Psoas muscle (tissue), 8 donors: ENCODE measurements around the gene ADAMTS4. TPM values are rescaled to one million over a fixed set of nuclear protein-coding genes. Genes with fewer than 3 reads are reported as not detected.
A peak's percentile ranks its signal among the peaks of the same experiment; 100 is the strongest.

ENCODE experiments used
- ATAC-seq, 4 donors: fragments of 200-7000 bp; cut with Tn5 transposase; one replicate each; pipeline ENCODE4 v1.9.1; 2020; ENCODE audit warnings: moderate library complexity in 3 of 4, mild to moderate bottlenecking in 2 of 4
- DNase-seq, 2 donors: peaks; one replicate each; pipeline ENCODE4 v3.0.0-alpha.2; 2020
- H3K27ac ChIP-seq: fragments of 200-600 bp; one replicate; pipeline ENCODE4 v1.8.0; 2022
- H3K27me3 ChIP-seq, 3 donors: fragments of 200-600 bp in 1 of 3; one replicate each; pipeline versions ENCODE4 v1.6.1 to v1.8.0; 2013 to 2022; ENCODE audit warnings: low read length in 2 of 3, mild to moderate bottlenecking in 2 of 3, moderate library complexity in 1 of 3; ENCODE audit not compliant: insufficient read depth in 3 of 3
- H3K36me3 ChIP-seq, 2 donors: fragments of 200-600 bp in 1 of 2; one replicate each; pipeline versions ENCODE4 v1.6.1 to v1.8.0; 2013 to 2022; ENCODE audit warnings: low read depth in 1 of 2, mild to moderate bottlenecking in 1 of 2, moderate library complexity in 1 of 2; ENCODE audit not compliant: insufficient read depth in 1 of 2
- H3K4me1 ChIP-seq: fragments of 200-600 bp; one replicate; pipeline ENCODE4 v1.8.0; 2022
- H3K4me3 ChIP-seq: fragments of 200-600 bp; one replicate; pipeline ENCODE4 v1.8.0; 2022; ENCODE audit warnings: mild to moderate bottlenecking
- H3K9me3 ChIP-seq: fragments of 200-600 bp; one replicate; pipeline ENCODE4 v1.8.0; 2022
- WGBS, 3 donors: extraction: QIAGEN DNeasy Blood & Tissue Kit; methylation state at CpG; one replicate each; pipeline versions ENCODE4 v1.1.6 to v1.1.7; 2013; 5-methylcytosine and 5-hydroxymethylcytosine counted together
- intact Hi-C, 2 donors: fragments of 100-400 bp; cut with DNase I; formaldehyde crosslinking; loops; one replicate each; pipeline versions ENCODE4 v1.11.0 to v1.14.2; 2022
- polyA plus RNA-seq, 3 donors: library from polyadenylated mRNA; stranded (reverse); fragments of 200-250 nt; gene quantifications; one replicate each; pipeline ENCODE4 v1.2.3, GENCODE V29; 2013
- total RNA-seq, 4 donors: library from RNA; stranded (reverse); fragmentation: NEBNext Ultra II Directional in 2 of 4; extraction: Animal tissue kit (Norgen Biotek cat#: 25700) in 2 of 4; gene quantifications; one replicate each; pipeline versions ENCODE4 v1.2.1 to v1.2.4, GENCODE V29; 2021 to 2023
- TF ChIP-seq, protein P1 (sequence below): fragments of 200-600 bp; IDR thresholded peaks from one replicate; pipeline ENCODE4 v1.8.0; 2022; ENCODE audit warnings: antibody characterized with exemption
- donor health status: healthy with polysubstance abuse.
- donor health status: DM: no; HTN: no; CAD: no; lungs with moderate emphysema.
- donor health status: Bipolar disorder and iron deficiency.
- donor health status: healthy.
- donor health status: DM: yes; HTN: yes; CAD: no.
- donor health status: DM: no; HTN: no; CAD: no.
- donor health status: DM: no; HTN: no; CAD: no.
- donor health status: DM: yes; HTN: yes; CAD: no.

ADAMTS4 gene
- total and polyA plus RNA-seq, 7 donors, result 0.88 to 8.9 (median 1.3) TPM

DNA sequence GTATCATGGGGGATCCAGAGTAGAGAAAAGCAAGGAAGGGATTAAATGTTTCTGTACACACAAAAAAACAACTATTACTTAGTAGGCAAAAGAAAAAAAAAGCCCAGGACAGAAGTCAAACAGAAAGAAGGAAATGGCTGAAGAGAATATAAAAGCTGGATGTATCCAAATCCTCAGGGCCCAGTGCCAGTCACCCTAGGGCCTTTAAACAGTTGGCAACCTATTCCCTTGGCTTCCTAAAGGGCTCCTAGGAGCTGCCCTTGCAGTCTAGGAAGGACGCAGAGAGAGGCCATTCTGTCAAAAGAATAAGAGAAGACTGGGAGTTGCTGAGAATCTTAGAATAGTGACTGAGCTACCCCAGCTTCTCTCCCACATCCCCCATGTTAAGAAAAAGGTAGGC lies 26.5 kb downstream of the ADAMTS4 start:
- no peak for ATAC-seq
- intact Hi-C loops, result no loop called here
- 63 to 78% (median 67%) methylated on average over 1 of the region's 1 CpG for WGBS, 3 donors
- TF ChIP-seq, protein P1, sequence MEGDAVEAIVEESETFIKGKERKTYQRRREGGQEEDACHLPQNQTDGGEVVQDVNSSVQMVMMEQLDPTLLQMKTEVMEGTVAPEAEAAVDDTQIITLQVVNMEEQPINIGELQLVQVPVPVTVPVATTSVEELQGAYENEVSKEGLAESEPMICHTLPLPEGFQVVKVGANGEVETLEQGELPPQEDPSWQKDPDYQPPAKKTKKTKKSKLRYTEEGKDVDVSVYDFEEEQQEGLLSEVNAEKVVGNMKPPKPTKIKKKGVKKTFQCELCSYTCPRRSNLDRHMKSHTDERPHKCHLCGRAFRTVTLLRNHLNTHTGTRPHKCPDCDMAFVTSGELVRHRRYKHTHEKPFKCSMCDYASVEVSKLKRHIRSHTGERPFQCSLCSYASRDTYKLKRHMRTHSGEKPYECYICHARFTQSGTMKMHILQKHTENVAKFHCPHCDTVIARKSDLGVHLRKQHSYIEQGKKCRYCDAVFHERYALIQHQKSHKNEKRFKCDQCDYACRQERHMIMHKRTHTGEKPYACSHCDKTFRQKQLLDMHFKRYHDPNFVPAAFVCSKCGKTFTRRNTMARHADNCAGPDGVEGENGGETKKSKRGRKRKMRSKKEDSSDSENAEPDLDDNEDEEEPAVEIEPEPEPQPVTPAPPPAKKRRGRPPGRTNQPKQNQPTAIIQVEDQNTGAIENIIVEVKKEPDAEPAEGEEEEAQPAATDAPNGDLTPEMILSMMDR, result no peak
- DNase-seq, result peak in 1 of 2 donors; percentile 8
- peaks cover 29% of the 10 kb centered on the region for H3K4me1 ChIP-seq
- no peaks in the 10 kb centered on the region for H3K27me3 ChIP-seq
- peaks cover 6 to 89% of the 10 kb centered on the region in 2 donors for H3K36me3 ChIP-seq
- no peak overlapping the region for H3K4me3 ChIP-seq
- no peaks in the 10 kb centered on the region for H3K9me3 ChIP-seq
- H3K27ac ChIP-seq, result peak overlapping the region; percentile 2

GRCh38 chr1:161171696-161172095 lies 27.2 kb downstream of the ADAMTS4 start:
- Histone ChIP-seq H3K4me1 (peaks cover 34% of the 10 kb centered on the region), H3K27me3 (no peaks in the 10 kb centered on the region), H3K36me3 (peaks cover 6 to 89% of the 10 kb centered on the region in 2 donors), H3K4me3 (no peak overlapping the region), H3K27ac (no peak overlapping the region), H3K9me3 (no peaks in the 10 kb centered on the region)
- WGBS, 3 donors, result 81 to 86% (median 86%) methylated on average over 12 of the region's 12 CpGs
- ATAC-seq (no peak), DNase-seq (peak in 1 of 2 donors; percentile 34)
- TF ChIP-seq, protein P1, result no peak
- intact Hi-C loops, result no loop called here

GRCh38 chr1:161171191-161171590 lies 27.7 kb downstream of the ADAMTS4 start:
- Histone ChIP-seq H3K36me3 (peaks cover 6 to 87% of the 10 kb centered on the region in 2 donors), H3K4me3 (no peak overlapping the region), H3K27ac (no peak overlapping the region), H3K9me3 (no peaks in the 10 kb centered on the region), H3K27me3 (no peaks in the 10 kb centered on the region), H3K4me1 (peaks cover 29% of the 10 kb centered on the region)
- intact Hi-C loops, result no loop called here
- WGBS, 3 donors, result 55 to 56% (median 56%) methylated on average over 5 of the region's 5 CpGs
- DNase-seq (no peak), ATAC-seq (no peak)
- TF ChIP-seq, protein P1, result no peak

DNA sequence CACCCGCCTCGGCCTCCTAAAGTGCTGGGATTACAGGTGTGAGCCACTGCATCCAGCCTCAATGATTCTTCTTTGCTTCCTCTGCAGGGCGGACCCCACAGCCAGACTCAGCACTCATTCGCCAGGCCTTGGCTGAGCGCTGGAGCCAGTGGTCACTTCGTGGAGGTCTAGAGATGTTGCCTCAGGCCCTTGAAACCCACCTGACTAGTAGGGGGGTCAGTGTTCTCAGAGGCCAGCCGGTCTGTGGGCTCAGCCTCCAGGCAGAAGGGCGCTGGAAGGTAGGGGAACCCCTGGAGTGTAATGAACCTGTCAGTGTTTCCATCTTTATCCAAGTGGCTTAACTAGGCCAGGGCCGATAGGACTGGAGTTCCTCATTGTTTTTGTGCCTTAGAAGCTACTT lies 29.9 kb downstream of the ADAMTS4 start:
- TF ChIP-seq, protein P1, result no peak
- peaks cover 32% of the 10 kb centered on the region for H3K4me1 ChIP-seq
- no peaks in the 10 kb centered on the region for H3K27me3 ChIP-seq
- intact Hi-C loops, result no loop called here
- H3K4me3 ChIP-seq, result no peak overlapping the region
- ATAC-seq (no peak), DNase-seq (peak in 1 of 2 donors; percentile 3)
- no peak overlapping the region for H3K27ac ChIP-seq
- peaks cover 6 to 75% of the 10 kb centered on the region in 2 donors for H3K36me3 ChIP-seq
- no peaks in the 10 kb centered on the region for H3K9me3 ChIP-seq
- 92 to 93% (median 93%) methylated on average over 9 of the region's 9 CpGs for WGBS, 3 donors
